Spleen (tissue), 7 donors: ENCODE data around the gene HIVEP3.

ENCODE experiments used
- CTCF ChIP-seq, 11 experiments: fragments of 200-600 bp in 7 of 11; fragments of 450-650 bp in 4 of 11; sonication (generic) in 4 of 11; IDR thresholded peaks in 8 of 11; conservative IDR thresholded peaks in 3 of 11; 1 replicate in 7 of 11; 2 replicates in 4 of 11; pipeline versions ENCODE4 v1.4.0 to v1.8.0; 2016 to 2021; ENCODE audit warnings: antibody characterized with exemption in 11 of 11, inconsistent platforms in 4 of 11, mild to moderate bottlenecking in 1 of 11
- POLR2A ChIP-seq, 3 donors: fragments of 450-650 bp; IDR thresholded peaks; one replicate each; pipeline ENCODE4 v1.5.1; 2017; ENCODE audit warnings: antibody characterized with exemption in 3 of 3, mild to moderate bottlenecking in 1 of 3
- POLR2AphosphoS5 ChIP-seq, 3 donors: sonication (generic); formaldehyde crosslinking; IDR thresholded peaks; one replicate each; pipeline ENCODE4 v1.5.1; 2017; ENCODE audit warnings: antibody characterized with exemption in 3 of 3
- donor health status: DM: no; HTN: no; CAD: no; lungs with moderate emphysema.
- donor health status: DM: no; HTN: no; CAD: no.
- donor health status: DM: no; HTN: no; CAD: no.

DNA sequence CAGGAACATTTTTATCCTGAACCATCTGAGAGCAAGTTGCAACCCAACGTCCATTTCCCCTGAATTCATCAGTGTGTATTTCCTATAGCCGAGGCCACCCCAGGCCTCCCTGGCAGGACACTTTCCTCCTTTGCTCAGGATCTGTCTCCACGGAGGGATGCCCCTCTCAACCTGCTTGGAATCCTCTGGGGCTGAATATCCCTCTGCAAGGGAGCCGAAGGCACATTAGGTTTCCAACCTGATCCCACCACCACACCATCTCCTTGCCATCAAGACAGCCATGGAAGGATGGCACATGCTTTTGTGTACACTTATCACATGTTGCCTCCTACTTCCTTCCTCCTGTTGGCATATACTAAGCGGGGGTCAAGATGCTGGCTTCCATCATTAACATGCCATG, 359.4 kb downstream of the HIVEP3 start:
- TF ChIP-seq CTCF (IDR thresholded peaks at IDR 0.05 in 8 of 11, conservative IDR thresholded peaks at IDR 0.05 in 3 of 11) (no peak), POLR2A (IDR thresholded peaks at IDR 0.05) (no peak), POLR2AphosphoS5 (IDR thresholded peaks at IDR 0.05) (no peak)
